Skeletal muscle cell (primary cell): ENCODE results near the gene ARFGEF2.
A peak's percentile ranks its signal among the peaks of the same experiment; 100 is the strongest.
"Not testable (repeated sequence)": the region's sequence is repeated elsewhere in the genome, so short reads cannot be mapped to it uniquely, and the experiment has no call there.

ENCODE experiments used
- DNase-seq: peaks from one replicate; pipeline ENCODE4 v3.0.0-alpha.2; 2010; ENCODE audit warnings: low read depth
- H3K4me3 ChIP-seq: 2 replicates; pipeline ENCODE4 v1.5.1; 2011; ENCODE audit warnings: low read depth, mild to moderate bottlenecking, control low read depth, low read length, moderate library complexity

The ARFGEF2 gene

GRCh38 chr20:49039854-49040253 lies 118.3 kb downstream of the ARFGEF2 start:
- no peak for DNase-seq
- no peak overlapping the region for H3K4me3 ChIP-seq

- no peak overlapping the region for H3K4me3 ChIP-seq
- DNase-seq = no peak
Measured at GRCh38 chr20:49043000-49043399, 121.5 kb downstream of the ARFGEF2 start.

- no peak for DNase-seq
- peak overlapping the region; percentile 85 for H3K4me3 ChIP-seq
Measured at GRCh38 chr20:49045440-49046086, 124.1 kb downstream of the ARFGEF2 start.

- peak within 1 kb of the TSS; percentile 85 for H3K4me3 ChIP-seq
- peak; percentile 80 for DNase-seq
Measured at GRCh38 chr20:49046087-49046900, 124.8 kb downstream of the ARFGEF2 start, which contains the start of gene CSE1L. Gene CSE1L (plus strand): TSS chr20:49046312. CDS start chr20:49058464, 12,152 bp downstream.

- no peak for DNase-seq
- H3K4me3 ChIP-seq = no peak overlapping the region
Measured at GRCh38 chr20:49052334-49052733, 130.8 kb downstream of the ARFGEF2 start.

- no peak overlapping the region for H3K4me3 ChIP-seq
- DNase-seq = no peak
Measured at GRCh38 chr20:49054056-49054643, 132.6 kb downstream of the ARFGEF2 start.

- H3K4me3 ChIP-seq = no peak overlapping the region
- DNase-seq = no peak
Measured at GRCh38 chr20:49063279-49063678, 141.8 kb downstream of the ARFGEF2 start.

- no peak overlapping the region for H3K4me3 ChIP-seq
- no peak for DNase-seq
Measured at GRCh38 chr20:49074521-49074920, 153.0 kb downstream of the ARFGEF2 start.

- no peak for DNase-seq
- H3K4me3 ChIP-seq = no peak overlapping the region
Measured at GRCh38 chr20:49078310-49078709, 156.8 kb downstream of the ARFGEF2 start.

- not testable (repeated sequence) for H3K4me3 ChIP-seq, DNase-seq
Measured at GRCh38 chr20:49082295-49082694, 160.8 kb downstream of the ARFGEF2 start.
